KMS-11 (cell line): ENCODE results near the gene ITGBL1.

ENCODE experiments used
- H2AFZ ChIP-seq: fragments of 200-600 bp; sonication (generic); 2 replicates; pipeline ENCODE4 v1.6.1; 2016; ENCODE audit warnings: antibody characterized with exemption, mixed run types, low read depth
- H3K27ac ChIP-seq: fragments of 200-600 bp; sonication (generic); 2 replicates; pipeline ENCODE4 v1.6.1; 2016; ENCODE audit warnings: mild to moderate bottlenecking, mixed run types
- H3K27me3 ChIP-seq: fragments of 200-600 bp; sonication (generic); 2 replicates; pipeline ENCODE4 v1.6.1; 2017; ENCODE audit warnings: mild to moderate bottlenecking, low read depth, mixed run types, moderate library complexity; ENCODE audit not compliant: insufficient read depth
- H3K36me3 ChIP-seq: fragments of 200-600 bp; sonication (generic); 2 replicates; pipeline ENCODE4 v1.6.1; 2017; ENCODE audit warnings: mild to moderate bottlenecking, mixed run types; ENCODE audit not compliant: insufficient read depth
- H3K4me1 ChIP-seq: fragments of 200-600 bp; sonication (generic); 2 replicates; pipeline ENCODE4 v1.6.1; 2016; ENCODE audit warnings: mild to moderate bottlenecking, low read depth, mixed run types; ENCODE audit not compliant: poor library complexity, severe bottlenecking
- H3K4me2 ChIP-seq: fragments of 200-600 bp; sonication (generic); 2 replicates; pipeline ENCODE4 v1.7.0; 2016; ENCODE audit warnings: mild to moderate bottlenecking, mixed run types
- H3K4me3 ChIP-seq: fragments of 200-600 bp; sonication (generic); IDR thresholded peaks from 2 replicates; pipeline ENCODE4 v1.6.1; 2017; ENCODE audit warnings: low read depth, low read length, mixed read lengths; ENCODE audit not compliant: insufficient read depth
- H3K79me2 ChIP-seq: fragments of 200-600 bp; sonication (generic); 2 replicates; pipeline ENCODE4 v1.6.1; 2016; ENCODE audit warnings: low read depth, mixed run types; ENCODE audit not compliant: insufficient read depth
- H3K9ac ChIP-seq: fragments of 200-600 bp; sonication (generic); 2 replicates; pipeline ENCODE4 v1.6.1; 2016; ENCODE audit warnings: mild to moderate bottlenecking, mixed run types
- H4K20me1 ChIP-seq: fragments of 200-600 bp; sonication (generic); 2 replicates; pipeline ENCODE4 v1.6.1; 2016; ENCODE audit warnings: mild to moderate bottlenecking, mixed run types; ENCODE audit not compliant: insufficient read depth
- TF ChIP-seq, protein P1 (sequence below): fragments of 200-600 bp; sonication (generic); conservative IDR thresholded peaks from 2 replicates; pipeline ENCODE4 v1.6.1; 2017; ENCODE audit warnings: low read depth, mild to moderate bottlenecking, antibody characterized with exemption, low read length, moderate library complexity, mixed read lengths

ITGBL1 gene

DNA sequence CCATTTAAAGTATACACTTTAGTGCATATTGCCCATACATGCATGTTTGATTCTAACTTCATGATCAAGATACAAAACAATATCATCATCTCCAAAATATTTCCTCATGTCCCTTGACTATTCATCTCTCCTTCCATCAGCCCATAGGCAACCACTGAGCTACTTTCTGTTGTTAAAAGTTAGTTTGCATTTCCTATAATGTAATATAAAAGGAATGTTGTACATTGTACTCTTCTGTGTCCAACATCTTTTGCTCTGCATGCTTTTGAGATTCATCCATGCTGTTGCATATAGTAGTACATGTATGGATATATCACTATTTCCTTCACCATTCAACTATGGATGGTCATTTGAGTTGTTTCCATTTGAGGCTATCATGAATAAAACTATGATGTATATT lies 74.7 kb downstream of the ITGBL1 start:
- H3K4me3 ChIP-seq, result no peak overlapping the region
- no peaks in the 10 kb centered on the region for H3K27me3 ChIP-seq
- H2AFZ ChIP-seq, result no peak overlapping the region
- no peak overlapping the region for H3K4me2 ChIP-seq
- no peak overlapping the region for H3K9ac ChIP-seq
- H3K79me2 ChIP-seq, result no peaks in the 10 kb centered on the region
- H3K36me3 ChIP-seq, result no peaks in the 10 kb centered on the region
- no peak overlapping the region for H3K27ac ChIP-seq
- H4K20me1 ChIP-seq, result no peaks in the 10 kb centered on the region
- no peaks in the 10 kb centered on the region for H3K4me1 ChIP-seq
- TF ChIP-seq, protein P1, sequence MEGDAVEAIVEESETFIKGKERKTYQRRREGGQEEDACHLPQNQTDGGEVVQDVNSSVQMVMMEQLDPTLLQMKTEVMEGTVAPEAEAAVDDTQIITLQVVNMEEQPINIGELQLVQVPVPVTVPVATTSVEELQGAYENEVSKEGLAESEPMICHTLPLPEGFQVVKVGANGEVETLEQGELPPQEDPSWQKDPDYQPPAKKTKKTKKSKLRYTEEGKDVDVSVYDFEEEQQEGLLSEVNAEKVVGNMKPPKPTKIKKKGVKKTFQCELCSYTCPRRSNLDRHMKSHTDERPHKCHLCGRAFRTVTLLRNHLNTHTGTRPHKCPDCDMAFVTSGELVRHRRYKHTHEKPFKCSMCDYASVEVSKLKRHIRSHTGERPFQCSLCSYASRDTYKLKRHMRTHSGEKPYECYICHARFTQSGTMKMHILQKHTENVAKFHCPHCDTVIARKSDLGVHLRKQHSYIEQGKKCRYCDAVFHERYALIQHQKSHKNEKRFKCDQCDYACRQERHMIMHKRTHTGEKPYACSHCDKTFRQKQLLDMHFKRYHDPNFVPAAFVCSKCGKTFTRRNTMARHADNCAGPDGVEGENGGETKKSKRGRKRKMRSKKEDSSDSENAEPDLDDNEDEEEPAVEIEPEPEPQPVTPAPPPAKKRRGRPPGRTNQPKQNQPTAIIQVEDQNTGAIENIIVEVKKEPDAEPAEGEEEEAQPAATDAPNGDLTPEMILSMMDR, result no peak

DNA sequence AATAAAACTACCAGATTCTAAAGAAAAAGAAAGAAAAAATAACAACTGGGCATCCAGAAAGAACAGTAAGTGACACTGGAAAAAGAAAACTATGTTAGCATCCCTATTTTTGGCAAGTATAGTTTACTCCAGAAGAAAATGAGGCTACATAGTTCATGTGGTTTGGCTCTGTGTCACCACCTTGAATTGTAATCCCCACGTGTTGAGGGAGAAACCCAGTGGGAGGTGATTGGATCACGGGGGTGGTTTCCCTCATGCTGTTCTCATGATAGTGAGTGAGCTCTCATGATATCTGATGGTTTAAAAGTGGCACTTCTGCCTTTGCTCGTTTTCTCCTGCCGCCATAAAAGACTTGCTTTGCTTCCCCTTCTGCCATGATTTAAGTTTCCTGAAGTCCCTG lies 76.9 kb downstream of the ITGBL1 start:
- Histone ChIP-seq H3K27ac (no peak overlapping the region), H3K9ac (no peak overlapping the region), H3K4me2 (no peak overlapping the region), H3K4me1 (no peaks in the 10 kb centered on the region), H3K79me2 (no peaks in the 10 kb centered on the region), H3K27me3 (no peaks in the 10 kb centered on the region), H3K36me3 (no peaks in the 10 kb centered on the region), H3K4me3 (no peak overlapping the region), H2AFZ (no peak overlapping the region), H4K20me1 (no peaks in the 10 kb centered on the region)
- TF ChIP-seq, protein P1, result no peak

DNA sequence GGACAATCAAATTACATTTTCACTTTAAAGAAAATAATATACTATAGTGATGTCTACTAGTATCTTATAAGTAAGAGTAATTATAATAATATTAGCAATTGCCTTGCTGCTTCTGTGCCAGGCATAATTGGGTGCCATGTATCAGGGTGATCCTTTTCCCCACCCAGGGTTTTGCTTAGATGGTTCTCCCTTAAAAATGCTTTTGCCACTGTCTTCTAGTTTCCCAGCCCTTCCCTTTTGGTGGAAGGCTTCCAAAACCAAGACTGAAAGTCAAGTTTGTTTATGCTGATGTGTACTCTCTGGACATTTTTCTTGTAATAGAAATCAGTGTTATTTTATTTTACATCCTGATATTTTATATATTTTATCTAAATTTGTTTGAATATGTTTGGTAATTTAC lies 77.8 kb downstream of the ITGBL1 start:
- TF ChIP-seq, protein P1, result no peak
- no peaks in the 10 kb centered on the region for H3K36me3 ChIP-seq
- no peak overlapping the region for H3K4me2 ChIP-seq
- no peaks in the 10 kb centered on the region for H3K27me3 ChIP-seq
- no peak overlapping the region for H2AFZ ChIP-seq
- H3K4me3 ChIP-seq, result no peak overlapping the region
- no peaks in the 10 kb centered on the region for H3K79me2 ChIP-seq
- no peaks in the 10 kb centered on the region for H4K20me1 ChIP-seq
- no peak overlapping the region for H3K27ac ChIP-seq
- no peaks in the 10 kb centered on the region for H3K4me1 ChIP-seq
- no peak overlapping the region for H3K9ac ChIP-seq

- H3K4me1 ChIP-seq, result no peaks in the 10 kb centered on the region
- H3K27me3 ChIP-seq, result no peaks in the 10 kb centered on the region
- H3K36me3 ChIP-seq, result no peaks in the 10 kb centered on the region
- no peaks in the 10 kb centered on the region for H4K20me1 ChIP-seq
- no peaks in the 10 kb centered on the region for H3K79me2 ChIP-seq
- no peak overlapping the region for H3K27ac ChIP-seq
- TF ChIP-seq, protein P1, result no peak
- H3K9ac ChIP-seq, result no peak overlapping the region
- no peak overlapping the region for H3K4me2 ChIP-seq
- H2AFZ ChIP-seq, result no peak overlapping the region
- H3K4me3 ChIP-seq, result no peak overlapping the region
These were observed 82.8 kb downstream of the ITGBL1 start for GRCh38 chr13:101535192-101535746.
